GM12878 (cell line): ENCODE results near the gene HSF2BP. TPM values are rescaled to one million over a fixed set of nuclear protein-coding genes. Genes with fewer than 3 reads are reported as not detected.
A peak's percentile ranks its signal among the peaks of the same experiment; 100 is the strongest.

ENCODE experiments used
- ATAC-seq: fragments of 200-7000 bp; cut with Tn5 transposase; 3 replicates; pipeline ENCODE4 v1.9.1; 2020; ENCODE audit warnings: mild to moderate bottlenecking, moderate library complexity
- BruUV-seq: library from RNA; stranded (reverse); fragments of 400-500 nt; replicated peaks from 2 replicates; lab custom pipeline; 2021; lab: Mats Ljungman, UMichigan
- CTCF ChIA-PET: fragments of 300-600 bp; sonication (Branson Sonifier 250); formaldehyde crosslinking; extraction: SDS; loops from one replicate; lab custom pipeline; 2021; ENCODE audit warnings: inconsistent platforms; lab: Yijun Ruan, JAX
- POLR2A ChIA-PET: fragments of 350-600 bp; formaldehyde crosslinking; extraction: SDS; loops from one replicate; lab custom pipeline; 2021; ENCODE audit warnings: inconsistent platforms; lab: Charles Lee
- RAD21 ChIA-PET: fragments of 300-600 bp; sonication (Branson Sonifier 250); formaldehyde crosslinking; loops from one replicate; lab custom pipeline; 2023; ENCODE audit warnings: antibody characterized with exemption; ENCODE audit not compliant: unreplicated experiment; lab: Charles Lee
- SMC1A ChIA-PET: fragments of 300-600 bp; sonication (Branson Sonifier 250); formaldehyde crosslinking; loops from one replicate; lab custom pipeline; 2023; ENCODE audit not compliant: unreplicated experiment, uncharacterized antibody; lab: Charles Lee
- DNase-seq: peaks from one replicate; pipeline ENCODE4 v3.0.0-alpha.2; 2011; ENCODE audit warnings: low read depth, low spot score
- FAIRE-seq: peaks from 3 replicates; lab custom pipeline; 2011; peaks lifted over from hg19 to GRCh38; lab: Jason Lieb, UNC
- H2AFZ ChIP-seq: 2 replicates; pipeline ENCODE4 v1.6.0; 2011; ENCODE audit warnings: low read depth, low read length, control low read depth; ENCODE audit not compliant: control insufficient read depth
- H3K27ac ChIP-seq: 2 replicates; pipeline ENCODE4 v1.5.1; 2011; ENCODE audit warnings: control low read depth; ENCODE audit not compliant: control insufficient read depth, insufficient read depth
- H3K27me3 ChIP-seq, 2 experiments: replicated peaks in 1 of 2; 2 replicates each; pipeline versions ENCODE4 v1.6.0 to v1.6.1; 2011; ENCODE audit warnings: low read length in 1 of 2; ENCODE audit not compliant: control insufficient read depth in 2 of 2, insufficient read depth in 2 of 2
- H3K36me3 ChIP-seq, 2 experiments: 2 replicates each; pipeline ENCODE4 v1.5.1; 2011; ENCODE audit warnings: low read length in 1 of 2; ENCODE audit not compliant: control insufficient read depth in 2 of 2, insufficient read depth in 2 of 2
- H3K4me1 ChIP-seq: 2 replicates; pipeline ENCODE4 v1.6.1; 2011; ENCODE audit warnings: mild to moderate bottlenecking, low read length, moderate library complexity, mixed read lengths; ENCODE audit not compliant: control insufficient read depth, insufficient read depth
- H3K4me2 ChIP-seq: 2 replicates; pipeline ENCODE4 v1.6.0; 2011; ENCODE audit warnings: control low read depth; ENCODE audit not compliant: control insufficient read depth, insufficient read depth
- H3K4me3 ChIP-seq: fragments of 200-600 bp; sonication (generic); 2 replicates; pipeline ENCODE4 v1.5.1; 2016
- H3K79me2 ChIP-seq: 2 replicates; pipeline ENCODE4 v1.6.0; 2011; ENCODE audit warnings: low read length; ENCODE audit not compliant: control insufficient read depth, insufficient read depth
- H3K9ac ChIP-seq: 2 replicates; pipeline ENCODE4 v1.8.0; 2011; ENCODE audit warnings: low read length, control low read depth, mixed read lengths; ENCODE audit not compliant: control insufficient read depth, insufficient read depth
- H3K9me3 ChIP-seq: replicated peaks from 3 replicates; pipeline ENCODE4 v1.5.1; 2011; ENCODE audit warnings: mild to moderate bottlenecking, low read length; ENCODE audit not compliant: control insufficient read depth, insufficient read depth
- H4K20me1 ChIP-seq: 2 replicates; pipeline ENCODE4 v1.6.0; 2011; ENCODE audit not compliant: control insufficient read depth, insufficient read depth
- FOS ChIP-seq: IDR thresholded peaks from 3 replicates; pipeline ENCODE4 v1.6.1; 2011; ENCODE audit warnings: borderline replicate concordance; ENCODE audit not compliant: insufficient read length; ENCODE audit errors: extremely low read depth
- JUNB ChIP-seq: IDR thresholded peaks from 2 replicates; pipeline ENCODE4 v1.6.1; 2016; ENCODE audit warnings: antibody characterized with exemption, mild to moderate bottlenecking
- RCOR1 ChIP-seq: conservative IDR thresholded peaks from 2 replicates; pipeline ENCODE4 v1.6.1; 2012; ENCODE audit warnings: low read depth, low read length, improper control_type of control experiment
- WGBS: methylation state at CpG from one replicate; pipeline ENCODE4 v1.1.6; 2016; ENCODE audit warnings: low lambda C conversion rate; ENCODE audit not compliant: insufficient replicate concordance, insufficient coverage; ENCODE audit errors: missing lambda C conversion rate; 5-methylcytosine and 5-hydroxymethylcytosine counted together
- in situ Hi-C: fragments of 300-500 bp; cut with MboI; formaldehyde crosslinking; loops from 9 replicates; pipeline ENCODE4 v1.14.3; 2018; ENCODE audit warnings: mixed read lengths
- intact Hi-C: fragments of 100-400 bp; cut with micrococcal nuclease; formaldehyde crosslinking; loops from one replicate; pipeline ENCODE4 v1.14.2; 2022; ENCODE audit not compliant: unreplicated experiment
- polyA plus RNA-seq, 11 experiments: library from polyadenylated mRNA; depleted of rRNA in 4 of 11; unstranded in 6 of 11; stranded (reverse) in 5 of 11; fragments of >200 nt; fragmentation: Nextera tagmentation in 4 of 11; fragmentation: Illumina TruSeq in 1 of 11; extraction: Ambion mirVana in 4 of 11; extraction: Trizol in 1 of 11; gene quantifications; 1 replicate in 1 of 11; 2 replicates in 10 of 11; pipeline versions ENCODE4 v1.2.1 to v1.2.3, GENCODE V29; 2011 to 2016; ENCODE audit warnings: inconsistent platforms in 2 of 11, missing spikeins in 2 of 11, low read depth in 1 of 11
- total RNA-seq, 4 experiments: library from RNA; depleted of rRNA in 3 of 4; stranded (reverse); fragments of >200 nt in 3 of 4; fragmentation: Illumina TruSeq in 1 of 4; extraction: Trizol in 1 of 4; gene quantifications; 2 replicates each; pipeline versions ENCODE4 v1.2.1 to v1.2.3, GENCODE V29; 2013 to 2021
- TF ChIP-seq, protein P1 (sequence below): fragments of 450-650 bp; IDR thresholded peaks from 2 replicates; pipeline ENCODE4 v1.6.1; 2016; ENCODE audit warnings: mild to moderate bottlenecking
- TF ChIP-seq, protein P2 (sequence below): IDR thresholded peaks from 2 replicates; pipeline ENCODE4 v1.6.1; 2011; ENCODE audit warnings: mild to moderate bottlenecking, low read depth, low read length, moderate library complexity; ENCODE audit not compliant: insufficient replicate concordance
- TF ChIP-seq, protein P3 (sequence below): IDR thresholded peaks from 2 replicates; pipeline ENCODE4 v1.6.1; 2011; ENCODE audit warnings: borderline replicate concordance, low read depth, mild to moderate bottlenecking, moderate library complexity, low read length; ENCODE audit not compliant: insufficient read depth, poor library complexity, severe bottlenecking

Gene HSF2BP
- total and polyA plus RNA-seq, 10 of the 15 experiments (the other 5 are each of a cell fraction or from before 2014, with no cell fraction given), result 0.07 to 0.81 (median 0.35) TPM

DNA sequence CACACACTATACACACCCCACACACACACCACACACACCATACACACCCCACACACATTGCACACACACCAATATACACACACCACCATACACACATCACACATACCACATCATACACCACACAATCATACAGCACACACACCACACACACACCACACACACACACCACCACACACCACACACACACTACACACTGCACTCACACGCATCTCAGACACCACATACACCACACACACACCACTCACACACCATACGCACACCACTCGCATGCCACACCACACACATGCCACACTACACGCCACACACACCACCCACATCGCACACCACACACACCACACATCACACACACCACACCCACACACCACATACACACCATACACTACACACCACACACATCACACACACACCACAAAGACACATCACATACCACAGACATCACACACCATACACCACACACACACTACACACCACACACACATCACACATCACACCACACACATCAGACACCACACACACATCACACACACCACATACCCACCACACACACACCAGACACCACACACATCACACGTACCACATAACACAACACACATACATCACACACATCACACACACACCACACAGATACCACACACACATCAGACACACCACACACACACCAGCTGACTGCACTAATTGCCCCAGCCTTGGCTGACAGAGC is 54.6 kb downstream of the HSF2BP start:
- ATAC-seq, result no peak
- RAD21 ChIA-PET, result no interaction called here
- H2AFZ ChIP-seq, result no peak overlapping the region
- no peaks in the 10 kb centered on the region for H3K4me1 ChIP-seq
- H3K9ac ChIP-seq, result no peak overlapping the region
- CTCF ChIA-PET, result no interaction called here
- H3K27ac ChIP-seq, result no peak overlapping the region
- H3K79me2 ChIP-seq, result no peaks in the 10 kb centered on the region
- H3K4me2 ChIP-seq, result no peak overlapping the region
- H4K20me1 ChIP-seq, result no peaks in the 10 kb centered on the region
- in situ Hi-C loops (no loop called here), intact Hi-C loops (no loop called here)
- no peaks in the 10 kb centered on the region for H3K36me3 ChIP-seq
- POLR2A ChIA-PET, result no interaction called here
- DNase-seq, result no peak
- 80% methylated on average over 6 of the region's 6 CpGs for WGBS
- H3K27me3 ChIP-seq, result no peaks in the 10 kb centered on the region
- TF ChIP-seq, protein P1, sequence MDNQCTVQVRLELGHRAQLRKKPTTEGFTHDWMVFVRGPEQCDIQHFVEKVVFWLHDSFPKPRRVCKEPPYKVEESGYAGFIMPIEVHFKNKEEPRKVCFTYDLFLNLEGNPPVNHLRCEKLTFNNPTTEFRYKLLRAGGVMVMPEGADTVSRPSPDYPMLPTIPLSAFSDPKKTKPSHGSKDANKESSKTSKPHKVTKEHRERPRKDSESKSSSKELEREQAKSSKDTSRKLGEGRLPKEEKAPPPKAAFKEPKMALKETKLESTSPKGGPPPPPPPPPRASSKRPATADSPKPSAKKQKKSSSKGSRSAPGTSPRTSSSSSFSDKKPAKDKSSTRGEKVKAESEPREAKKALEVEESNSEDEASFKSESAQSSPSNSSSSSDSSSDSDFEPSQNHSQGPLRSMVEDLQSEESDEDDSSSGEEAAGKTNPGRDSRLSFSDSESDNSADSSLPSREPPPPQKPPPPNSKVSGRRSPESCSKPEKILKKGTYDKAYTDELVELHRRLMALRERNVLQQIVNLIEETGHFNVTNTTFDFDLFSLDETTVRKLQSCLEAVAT, result no peak
- TF ChIP-seq, protein P2, sequence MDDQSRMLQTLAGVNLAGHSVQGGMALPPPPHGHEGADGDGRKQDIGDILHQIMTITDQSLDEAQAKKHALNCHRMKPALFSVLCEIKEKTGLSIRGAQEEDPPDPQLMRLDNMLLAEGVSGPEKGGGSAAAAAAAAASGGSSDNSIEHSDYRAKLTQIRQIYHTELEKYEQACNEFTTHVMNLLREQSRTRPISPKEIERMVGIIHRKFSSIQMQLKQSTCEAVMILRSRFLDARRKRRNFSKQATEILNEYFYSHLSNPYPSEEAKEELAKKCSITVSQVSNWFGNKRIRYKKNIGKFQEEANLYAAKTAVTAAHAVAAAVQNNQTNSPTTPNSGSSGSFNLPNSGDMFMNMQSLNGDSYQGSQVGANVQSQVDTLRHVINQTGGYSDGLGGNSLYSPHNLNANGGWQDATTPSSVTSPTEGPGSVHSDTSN, result peak; percentile 3
- no peak for TF ChIP-seq JUNB
- no peak for TF ChIP-seq FOS
- no peak for TF ChIP-seq RCOR1
- TF ChIP-seq, protein P3, sequence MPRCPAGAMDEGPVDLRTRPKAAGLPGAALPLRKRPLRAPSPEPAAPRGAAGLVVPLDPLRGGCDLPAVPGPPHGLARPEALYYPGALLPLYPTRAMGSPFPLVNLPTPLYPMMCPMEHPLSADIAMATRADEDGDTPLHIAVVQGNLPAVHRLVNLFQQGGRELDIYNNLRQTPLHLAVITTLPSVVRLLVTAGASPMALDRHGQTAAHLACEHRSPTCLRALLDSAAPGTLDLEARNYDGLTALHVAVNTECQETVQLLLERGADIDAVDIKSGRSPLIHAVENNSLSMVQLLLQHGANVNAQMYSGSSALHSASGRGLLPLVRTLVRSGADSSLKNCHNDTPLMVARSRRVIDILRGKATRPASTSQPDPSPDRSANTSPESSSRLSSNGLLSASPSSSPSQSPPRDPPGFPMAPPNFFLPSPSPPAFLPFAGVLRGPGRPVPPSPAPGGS, result peak; percentile 60
- H3K4me3 ChIP-seq, result no peak overlapping the region
- no TSS peak for BruUV-seq
- SMC1A ChIA-PET, result no interaction called here
- H3K9me3 ChIP-seq, result no peaks in the 10 kb centered on the region
- FAIRE-seq, result peak; percentile 71
